GM23338 (cell line): ENCODE results near the gene CDC27. TPM values are rescaled to one million over a fixed set of nuclear protein-coding genes. Genes with fewer than 3 reads are reported as not detected.

Experiments
- ATAC-seq: fragments of 200-7000 bp; cut with Tn5 transposase; 3 replicates; pipeline ENCODE4 v1.9.1; 2020
- DNase-seq: peaks from one replicate; pipeline ENCODE4 v3.0.0-alpha.2; 2015; ENCODE audit warnings: low spot score
- H2AFZ ChIP-seq: fragments of 200-600 bp; sonication (generic); 2 replicates; pipeline ENCODE4 v1.8.0; 2016; ENCODE audit warnings: antibody characterized with exemption, mild to moderate bottlenecking, moderate library complexity
- H3F3A ChIP-seq: fragments of 200-600 bp; sonication (generic); replicated peaks from 2 replicates; pipeline ENCODE4 v1.8.0; 2017; ENCODE audit warnings: antibody characterized with exemption, mixed run types, low read depth
- H3K27ac ChIP-seq: fragments of 200-600 bp; sonication (generic); 2 replicates; pipeline ENCODE4 v1.6.1; 2016; ENCODE audit warnings: low read depth
- H3K27me3 ChIP-seq: fragments of 200-600 bp; sonication (generic); 2 replicates; pipeline ENCODE4 v1.8.0; 2016; ENCODE audit warnings: mild to moderate bottlenecking, mixed run types, moderate library complexity; ENCODE audit not compliant: insufficient read depth
- H3K36me3 ChIP-seq: fragments of 200-600 bp; sonication (generic); 2 replicates; pipeline ENCODE4 v1.8.0; 2016; ENCODE audit warnings: mild to moderate bottlenecking; ENCODE audit not compliant: insufficient read depth
- H3K4me1 ChIP-seq: fragments of 200-600 bp; sonication (generic); 2 replicates; pipeline ENCODE4 v1.8.0; 2016; ENCODE audit warnings: mild to moderate bottlenecking, moderate library complexity; ENCODE audit not compliant: insufficient read depth
- H3K4me2 ChIP-seq: fragments of 200-600 bp; sonication (generic); 2 replicates; pipeline ENCODE4 v1.7.1; 2017; ENCODE audit warnings: mixed run types
- H3K4me3 ChIP-seq: fragments of 200-600 bp; sonication (generic); 2 replicates; pipeline ENCODE4 v1.6.1; 2016; ENCODE audit warnings: mixed run types
- H3K79me2 ChIP-seq: fragments of 200-600 bp; sonication (generic); replicated peaks from 2 replicates; pipeline ENCODE4 v1.8.0; 2017; ENCODE audit warnings: mild to moderate bottlenecking; ENCODE audit not compliant: insufficient read depth
- H3K9me2 ChIP-seq: fragments of 200-600 bp; sonication (generic); 2 replicates; pipeline ENCODE4 v1.8.0; 2017; ENCODE audit not compliant: insufficient read depth
- H4K20me1 ChIP-seq: fragments of 200-600 bp; sonication (generic); replicated peaks from 2 replicates; pipeline ENCODE4 v1.8.0; 2017; ENCODE audit warnings: mild to moderate bottlenecking; ENCODE audit not compliant: insufficient read depth
- H3K27ac Mint-ChIP-seq: 2 replicates; pipeline ENCODE4 v1.8.0; 2020; ENCODE audit warnings: inconsistent platforms, mild to moderate bottlenecking, moderate library complexity, mixed read lengths
- H3K27me3 Mint-ChIP-seq: 3 replicates; pipeline ENCODE4 v1.8.0; 2022; ENCODE audit warnings: low read depth, mild to moderate bottlenecking, moderate library complexity, mixed read lengths, inconsistent platforms; ENCODE audit not compliant: insufficient read depth, poor library complexity
- H3K36me3 Mint-ChIP-seq: 3 replicates; pipeline ENCODE4 v1.8.0; 2021; ENCODE audit warnings: low read depth, mild to moderate bottlenecking, inconsistent platforms, moderate library complexity, mixed read lengths
- H3K4me1 Mint-ChIP-seq: 3 replicates; pipeline ENCODE4 v1.8.0; 2020; ENCODE audit warnings: mild to moderate bottlenecking, inconsistent platforms, mixed read lengths
- H3K4me3 Mint-ChIP-seq: 3 replicates; pipeline ENCODE4 v1.8.0; 2021; ENCODE audit warnings: moderate library complexity, mild to moderate bottlenecking, inconsistent platforms, mixed read lengths
- H3K9me3 Mint-ChIP-seq: 3 replicates; pipeline ENCODE4 v1.8.0; 2020; ENCODE audit warnings: moderate library complexity, mild to moderate bottlenecking, inconsistent platforms, mixed read lengths
- CREB1 ChIP-seq: fragments of 250-450 bp; sonication (Bioruptor Pico); IDR thresholded peaks from 2 replicates; pipeline ENCODE4 v1.5.0; 2020; ENCODE audit warnings: low read depth, mild to moderate bottlenecking, moderate library complexity
- CTCF ChIP-seq, 2 experiments: fragments of 200-600 bp in 1 of 2; sonication (generic) in 1 of 2; conservative IDR thresholded peaks; 2 replicates each; pipeline versions ENCODE4 v1.5.1 to v1.6.1; 2016 to 2017; ENCODE audit warnings: antibody characterized with exemption in 2 of 2, low read depth in 2 of 2, mild to moderate bottlenecking in 2 of 2, moderate library complexity in 1 of 2
- ETS1 ChIP-seq: IDR thresholded peaks from 2 replicates; pipeline ENCODE4 v1.6.1; 2016; ENCODE audit warnings: antibody characterized with exemption
- EZH2 ChIP-seq: fragments of 200-600 bp; sonication (generic); IDR thresholded peaks from one replicate; pipeline ENCODE4 v1.8.0; 2017; ENCODE audit warnings: antibody characterized with exemption, mild to moderate bottlenecking, low read depth; ENCODE audit not compliant: unreplicated experiment
- EZH2phosphoT487 ChIP-seq: fragments of 200-600 bp; sonication (generic); IDR thresholded peaks from one replicate; pipeline ENCODE4 v1.8.1; 2018; ENCODE audit warnings: antibody characterized with exemption; ENCODE audit not compliant: unreplicated experiment
- JUNB ChIP-seq: IDR thresholded peaks from one replicate; pipeline ENCODE4 v1.6.1; 2016; ENCODE audit warnings: antibody characterized with exemption; ENCODE audit not compliant: unreplicated experiment
- NANOG ChIP-seq: IDR thresholded peaks from 2 replicates; pipeline ENCODE4 v1.6.1; 2016; ENCODE audit warnings: antibody characterized with exemption, borderline replicate concordance
- POLR2AphosphoS5 ChIP-seq: IDR thresholded peaks from 2 replicates; pipeline ENCODE4 v1.6.1; 2016; ENCODE audit warnings: antibody characterized with exemption, low read depth
- REST ChIP-seq: IDR thresholded peaks from one replicate; pipeline ENCODE4 v1.6.1; 2018; ENCODE audit warnings: antibody characterized with exemption; ENCODE audit not compliant: unreplicated experiment
- STAT1 ChIP-seq: IDR thresholded peaks from one replicate; pipeline ENCODE4 v1.6.1; 2016; ENCODE audit warnings: antibody characterized with exemption; ENCODE audit not compliant: unreplicated experiment
- ZNF114 ChIP-seq: fragments of 250-450 bp; sonication (Bioruptor Pico); IDR thresholded peaks from 2 replicates; pipeline ENCODE4 v1.5.0; 2020; ENCODE audit warnings: mild to moderate bottlenecking, moderate library complexity
- ZNF331 ChIP-seq: fragments of 250-450 bp; sonication (Bioruptor Pico); IDR thresholded peaks from 2 replicates; pipeline ENCODE4 v1.5.0; 2020; ENCODE audit warnings: low read depth, mild to moderate bottlenecking, moderate library complexity
- ZNF462 ChIP-seq: fragments of 250-450 bp; sonication (Bioruptor Pico); IDR thresholded peaks from 2 replicates; pipeline ENCODE4 v1.5.0; 2020; ENCODE audit warnings: mild to moderate bottlenecking, moderate library complexity
- polyA plus RNA-seq: library from polyadenylated mRNA; unstranded; fragments of >200 nt; fragmentation: Nextera tagmentation; extraction: Ambion mirVana; gene quantifications from 2 replicates; pipeline ENCODE4 v1.2.1, GENCODE V29; 2016
- total RNA-seq: library from RNA; depleted of rRNA; stranded (reverse); fragments of >200 nt; shearing (Covaris generic); gene quantifications from 2 replicates; pipeline ENCODE4 v1.2.3, GENCODE V29; 2014

CDC27 gene
- total and polyA plus RNA-seq, 2 experiments from 2014 or later: 49.7 to 85.5 TPM

GRCh38 chr17:47106130-47106529 lies 83.0 kb downstream of the CDC27 start:
- H3K4me2 ChIP-seq: no peak overlapping the region
- H3K79me2 ChIP-seq: no peaks in the 10 kb centered on the region
- ATAC-seq (no peak), DNase-seq (no peak)
- no peaks in the 10 kb centered on the region for H3K36me3 ChIP-seq
- 0 out of 2 replicates have a peak, but pooled peaks cover 3% of the 10 kb centered on the region for H4K20me1 ChIP-seq
- H3K27ac ChIP-seq: no peak overlapping the region
- TF ChIP-seq EZH2phosphoT487: no peak
- TF ChIP-seq CREB1 (CRISPR knock-in tag): no peak
- no peak for TF ChIP-seq ZNF331 (CRISPR knock-in tag)
- no peak for TF ChIP-seq STAT1
- no peak for TF ChIP-seq ZNF114 (CRISPR knock-in tag)
- TF ChIP-seq NANOG: no peak
- no peak for TF ChIP-seq CTCF (conservative IDR thresholded peaks at IDR 0.05; ENCODE audit: low read depth in 2 of 2)
- TF ChIP-seq REST: no peak
- no peak for TF ChIP-seq POLR2AphosphoS5
- TF ChIP-seq ETS1: no peak
- no peak for TF ChIP-seq EZH2
- no peak for TF ChIP-seq ZNF462 (CRISPR knock-in tag)
- TF ChIP-seq JUNB: no peak
- peaks cover under 1% of the 10 kb centered on the region; the same call in 1 of the 2 replicates for H3K4me1 ChIP-seq
- Mint-ChIP-seq H3K36me3 (peaks cover 3% of the 10 kb centered on the region; the same call in 1 of the 3 replicates), H3K4me1 (no peaks in the 10 kb centered on the region), H3K9me3 (peaks cover 2% of the 10 kb centered on the region; the same call in 2 of the 3 replicates), H3K4me3 (no peak overlapping the region; the same call in 2 of the 3 replicates), H3K27me3 (peaks cover 2% of the 10 kb centered on the region), H3K27ac (no peak overlapping the region)
- H3F3A ChIP-seq: 0 out of 2 replicates have a peak, but pooled peaks cover 3% of the 10 kb centered on the region
- 0 out of 2 replicates have a peak, but pooled peaks cover 8% of the 10 kb centered on the region for H3K9me2 ChIP-seq
- H3K4me3 ChIP-seq: no peak overlapping the region
- H2AFZ ChIP-seq: peak overlapping the region; percentile 84; the same call in 1 of the 2 replicates
- no peaks in the 10 kb centered on the region for H3K27me3 ChIP-seq
